ENCODE data around the gene IL1RAPL2.

IL1RAPL2 gene

DNA sequence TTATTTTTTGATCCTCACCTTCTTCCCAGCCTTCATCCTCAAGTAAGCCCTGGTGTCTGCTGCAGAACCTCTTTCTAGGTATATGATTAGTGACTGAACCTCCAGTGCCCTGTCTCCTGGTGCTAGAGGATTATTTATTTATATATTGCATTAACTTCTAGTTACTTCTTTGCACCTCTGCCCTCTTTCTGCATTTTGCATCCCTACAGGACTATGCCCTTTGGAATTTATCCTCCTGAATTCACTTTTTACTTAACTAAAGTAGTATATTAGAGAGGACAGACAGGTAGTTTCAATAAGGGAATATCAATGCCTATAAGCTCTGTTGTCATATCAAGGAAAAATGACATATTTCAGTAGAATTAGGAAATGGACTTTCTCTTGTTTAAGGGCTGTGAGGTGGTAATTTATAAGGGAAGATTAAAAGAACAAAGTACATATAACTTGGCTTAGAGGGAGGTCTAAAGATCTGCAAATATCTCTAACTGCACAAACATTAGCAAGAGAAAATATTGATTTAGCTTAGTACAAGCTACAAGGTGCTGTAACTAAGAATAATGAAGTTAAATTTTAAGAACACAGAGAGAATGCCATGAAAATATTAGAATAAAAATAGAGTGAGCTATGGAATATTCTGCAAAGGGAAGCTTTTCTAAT is 472.8 kb downstream of the IL1RAPL2 start:
- H3K4me3 ChIP-seq (ENCODE audit: low read depth, low read length) = no peak overlapping the region
- TF ChIP-seq, protein P1, sequence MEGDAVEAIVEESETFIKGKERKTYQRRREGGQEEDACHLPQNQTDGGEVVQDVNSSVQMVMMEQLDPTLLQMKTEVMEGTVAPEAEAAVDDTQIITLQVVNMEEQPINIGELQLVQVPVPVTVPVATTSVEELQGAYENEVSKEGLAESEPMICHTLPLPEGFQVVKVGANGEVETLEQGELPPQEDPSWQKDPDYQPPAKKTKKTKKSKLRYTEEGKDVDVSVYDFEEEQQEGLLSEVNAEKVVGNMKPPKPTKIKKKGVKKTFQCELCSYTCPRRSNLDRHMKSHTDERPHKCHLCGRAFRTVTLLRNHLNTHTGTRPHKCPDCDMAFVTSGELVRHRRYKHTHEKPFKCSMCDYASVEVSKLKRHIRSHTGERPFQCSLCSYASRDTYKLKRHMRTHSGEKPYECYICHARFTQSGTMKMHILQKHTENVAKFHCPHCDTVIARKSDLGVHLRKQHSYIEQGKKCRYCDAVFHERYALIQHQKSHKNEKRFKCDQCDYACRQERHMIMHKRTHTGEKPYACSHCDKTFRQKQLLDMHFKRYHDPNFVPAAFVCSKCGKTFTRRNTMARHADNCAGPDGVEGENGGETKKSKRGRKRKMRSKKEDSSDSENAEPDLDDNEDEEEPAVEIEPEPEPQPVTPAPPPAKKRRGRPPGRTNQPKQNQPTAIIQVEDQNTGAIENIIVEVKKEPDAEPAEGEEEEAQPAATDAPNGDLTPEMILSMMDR (conservative IDR thresholded peaks at IDR 0.05; ENCODE audit: low read depth, low read length) = no peak
- no peak for DNase-seq (ENCODE audit: low read depth)

DNA sequence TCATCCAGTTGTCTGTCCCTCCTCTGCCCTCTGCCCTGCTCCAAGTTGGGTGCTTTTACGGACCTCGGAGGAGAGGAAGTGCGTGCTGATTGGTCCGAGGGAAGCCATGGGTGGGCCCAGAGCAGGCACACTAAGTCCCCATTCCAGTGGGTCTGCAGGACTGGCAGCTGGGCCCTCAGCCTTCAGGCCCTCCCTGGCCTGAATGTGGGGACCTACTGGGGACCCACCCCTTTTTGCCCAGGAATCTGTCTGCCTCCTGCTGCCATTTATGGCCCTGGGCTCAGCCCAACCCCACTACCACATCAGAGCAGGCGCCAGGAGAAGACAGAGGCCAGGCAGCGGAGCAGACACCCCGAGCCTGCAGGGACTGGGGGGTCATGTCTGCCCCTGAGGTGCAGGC is 484.9 kb downstream of the IL1RAPL2 start:
- DNase-seq (ENCODE audit: low read depth) = no peak
- TF ChIP-seq, protein P1 (conservative IDR thresholded peaks at IDR 0.05; ENCODE audit: low read depth, low read length) = no peak
- H3K4me3 ChIP-seq (ENCODE audit: low read depth, low read length) = no peak overlapping the region

DNA sequence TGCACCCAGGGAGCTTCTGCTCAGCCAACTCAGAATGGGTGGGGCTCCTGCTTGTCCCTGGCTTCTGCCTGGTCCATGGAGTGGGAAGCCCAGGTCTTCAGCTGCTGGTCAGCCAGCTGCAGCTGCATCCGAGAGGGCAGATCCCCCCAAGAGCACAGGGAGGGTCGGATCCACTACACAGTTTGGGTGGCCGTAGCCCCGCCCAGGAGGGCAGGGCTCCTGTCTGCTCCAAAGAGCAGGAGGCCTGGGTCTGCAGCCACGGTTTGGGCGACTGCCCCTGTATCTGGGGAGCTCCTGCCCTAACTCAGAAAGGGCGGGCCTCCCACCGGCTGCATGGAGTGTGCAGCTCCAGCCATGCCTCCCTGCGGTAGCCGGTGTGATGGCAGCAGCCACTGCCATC is 485.4 kb downstream of the IL1RAPL2 start:
- DNase-seq (ENCODE audit: low read depth) = no peak
- TF ChIP-seq, protein P1 (conservative IDR thresholded peaks at IDR 0.05; ENCODE audit: low read depth, low read length) = no peak
- no peak overlapping the region for H3K4me3 ChIP-seq (ENCODE audit: low read depth, low read length)

DNA sequence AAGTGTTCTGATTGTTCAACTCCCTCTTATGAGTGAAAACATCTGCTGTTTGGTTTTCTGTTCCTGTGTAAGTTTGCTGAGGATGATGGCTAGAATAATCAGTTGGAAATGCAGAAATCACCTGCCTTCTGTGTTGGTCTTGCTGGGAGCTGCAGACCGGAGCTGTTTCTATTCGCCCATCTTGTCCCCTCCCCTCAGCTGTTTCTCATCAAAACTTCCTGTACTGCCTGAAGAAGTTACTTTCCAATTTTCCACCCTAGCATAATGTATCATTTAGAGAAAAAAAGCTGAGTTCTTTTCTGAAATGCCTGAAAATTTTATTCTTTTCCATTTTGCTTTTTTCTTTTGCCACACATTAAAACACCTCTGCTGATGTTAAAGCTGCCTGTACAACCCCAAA is 486.9 kb downstream of the IL1RAPL2 start:
- TF ChIP-seq, protein P1 (conservative IDR thresholded peaks at IDR 0.05; ENCODE audit: low read depth, low read length) = no peak

DNA sequence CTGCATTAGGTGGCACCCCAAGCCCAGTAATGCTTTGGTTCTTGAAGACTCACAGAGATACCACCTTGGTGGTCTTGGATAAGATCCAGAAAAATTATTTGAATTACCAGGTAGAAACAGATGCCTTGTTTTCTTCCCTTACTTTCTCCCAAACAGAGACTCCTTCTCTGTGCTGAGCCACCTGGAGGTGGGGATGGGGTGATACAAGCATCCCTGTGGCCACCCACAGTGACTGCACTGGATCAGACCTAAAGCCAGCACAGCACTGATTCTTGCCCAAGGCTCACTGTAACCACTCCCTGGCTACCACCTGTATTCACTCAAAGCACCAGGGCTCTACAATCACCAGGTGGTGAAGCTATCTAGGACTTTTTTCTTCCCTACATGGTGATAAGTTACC is 497.7 kb downstream of the IL1RAPL2 start:
- no peak for DNase-seq (ENCODE audit: low read depth)
- no peak overlapping the region for H3K4me3 ChIP-seq (ENCODE audit: low read depth, low read length)
- TF ChIP-seq, protein P1 (conservative IDR thresholded peaks at IDR 0.05; ENCODE audit: low read depth, low read length) = no peak

More for the DNA sequence above, 486.9 kb downstream of the IL1RAPL2 start:
- H3K4me3 ChIP-seq (ENCODE audit: low read depth, low read length) = no peak overlapping the region
- DNase-seq (ENCODE audit: low read depth) = no peak

DNA sequence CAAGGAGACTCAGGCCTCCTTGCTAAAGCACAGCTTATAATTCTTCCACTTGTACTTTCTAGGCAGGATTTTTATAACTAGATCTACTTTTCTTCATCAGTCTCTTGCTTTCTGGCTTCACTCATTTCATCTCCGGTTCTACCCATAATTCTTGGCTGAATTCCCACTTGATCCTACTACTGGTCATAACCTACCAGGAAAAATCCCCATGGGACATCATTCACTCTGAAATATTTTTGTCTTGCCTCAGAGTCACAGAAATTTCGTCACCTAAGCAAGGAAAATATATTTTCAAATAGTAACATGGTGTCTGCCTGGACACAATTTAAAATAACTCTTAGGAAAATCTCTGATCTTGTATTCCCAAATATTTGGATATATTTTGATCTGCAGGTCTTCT is 532.2 kb downstream of the IL1RAPL2 start:
- H3K4me3 ChIP-seq (ENCODE audit: low read depth, low read length) = no peak overlapping the region
- no peak for DNase-seq (ENCODE audit: low read depth)
- TF ChIP-seq, protein P1 (conservative IDR thresholded peaks at IDR 0.05; ENCODE audit: low read depth, low read length) = no peak

DNA sequence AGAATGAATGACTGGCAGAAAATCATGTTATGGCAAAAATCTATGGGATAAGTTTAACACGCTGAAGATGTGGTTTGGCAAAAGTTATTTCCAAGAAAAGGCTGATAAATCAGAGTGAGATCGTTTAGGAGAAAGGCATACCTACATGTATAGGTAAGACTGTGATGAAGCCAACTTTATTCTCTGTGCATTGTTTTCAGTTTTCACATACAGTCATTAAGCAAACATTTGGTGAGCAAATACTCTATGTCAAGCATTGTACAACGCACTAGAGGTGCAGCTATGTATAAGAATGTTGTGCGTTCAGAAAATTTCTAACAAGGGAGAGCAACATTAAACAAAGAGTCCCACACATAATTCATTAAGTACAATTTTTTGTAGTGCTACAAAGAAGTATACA is 532.8 kb downstream of the IL1RAPL2 start:
- TF ChIP-seq, protein P1 (conservative IDR thresholded peaks at IDR 0.05; ENCODE audit: low read depth, low read length) = no peak
- no peak overlapping the region for H3K4me3 ChIP-seq (ENCODE audit: low read depth, low read length)
- no peak for DNase-seq (ENCODE audit: low read depth)

All from choroid plexus epithelial cell (primary cell).